Measurements from ENCODE around the gene LRRC23.
"Not testable (repeated sequence)": the region's sequence is repeated elsewhere in the genome, so short reads cannot be mapped to it uniquely, and the experiment has no call there.

DNA sequence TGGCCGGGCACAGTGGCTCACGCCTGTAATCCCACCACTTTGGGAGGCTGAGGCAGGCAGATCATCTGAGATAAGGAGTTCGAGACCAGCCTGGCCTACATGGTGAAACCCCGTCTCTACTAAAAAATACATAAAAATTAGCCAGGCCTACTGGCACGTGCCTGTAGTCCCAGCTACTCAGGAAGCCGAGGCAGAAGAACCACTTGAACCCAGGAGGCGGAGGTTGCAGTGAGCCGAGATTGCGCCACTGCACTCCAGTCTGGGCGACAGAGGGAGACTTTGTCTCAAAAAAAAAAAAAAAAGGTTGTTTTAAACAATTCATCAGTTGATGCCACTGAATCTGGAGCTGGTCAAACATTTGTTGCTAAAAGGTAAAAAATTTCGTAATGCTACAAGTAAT is 24.8 kb upstream of the LRRC23 start:
- TF ChIP-seq, protein P1, sequence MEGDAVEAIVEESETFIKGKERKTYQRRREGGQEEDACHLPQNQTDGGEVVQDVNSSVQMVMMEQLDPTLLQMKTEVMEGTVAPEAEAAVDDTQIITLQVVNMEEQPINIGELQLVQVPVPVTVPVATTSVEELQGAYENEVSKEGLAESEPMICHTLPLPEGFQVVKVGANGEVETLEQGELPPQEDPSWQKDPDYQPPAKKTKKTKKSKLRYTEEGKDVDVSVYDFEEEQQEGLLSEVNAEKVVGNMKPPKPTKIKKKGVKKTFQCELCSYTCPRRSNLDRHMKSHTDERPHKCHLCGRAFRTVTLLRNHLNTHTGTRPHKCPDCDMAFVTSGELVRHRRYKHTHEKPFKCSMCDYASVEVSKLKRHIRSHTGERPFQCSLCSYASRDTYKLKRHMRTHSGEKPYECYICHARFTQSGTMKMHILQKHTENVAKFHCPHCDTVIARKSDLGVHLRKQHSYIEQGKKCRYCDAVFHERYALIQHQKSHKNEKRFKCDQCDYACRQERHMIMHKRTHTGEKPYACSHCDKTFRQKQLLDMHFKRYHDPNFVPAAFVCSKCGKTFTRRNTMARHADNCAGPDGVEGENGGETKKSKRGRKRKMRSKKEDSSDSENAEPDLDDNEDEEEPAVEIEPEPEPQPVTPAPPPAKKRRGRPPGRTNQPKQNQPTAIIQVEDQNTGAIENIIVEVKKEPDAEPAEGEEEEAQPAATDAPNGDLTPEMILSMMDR (IDR thresholded peaks at IDR 0.05), result not testable (repeated sequence)
- not testable (repeated sequence) for TF ChIP-seq NFIC (IDR thresholded peaks at IDR 0.05; ENCODE audit: borderline replicate concordance); TCF12 (IDR thresholded peaks at IDR 0.05); EP300 (IDR thresholded peaks at IDR 0.05; ENCODE audit: borderline replicate concordance in 1 of 2, low read depth in 1 of 2, low read length in 1 of 2)
- TF ChIP-seq, protein P2, sequence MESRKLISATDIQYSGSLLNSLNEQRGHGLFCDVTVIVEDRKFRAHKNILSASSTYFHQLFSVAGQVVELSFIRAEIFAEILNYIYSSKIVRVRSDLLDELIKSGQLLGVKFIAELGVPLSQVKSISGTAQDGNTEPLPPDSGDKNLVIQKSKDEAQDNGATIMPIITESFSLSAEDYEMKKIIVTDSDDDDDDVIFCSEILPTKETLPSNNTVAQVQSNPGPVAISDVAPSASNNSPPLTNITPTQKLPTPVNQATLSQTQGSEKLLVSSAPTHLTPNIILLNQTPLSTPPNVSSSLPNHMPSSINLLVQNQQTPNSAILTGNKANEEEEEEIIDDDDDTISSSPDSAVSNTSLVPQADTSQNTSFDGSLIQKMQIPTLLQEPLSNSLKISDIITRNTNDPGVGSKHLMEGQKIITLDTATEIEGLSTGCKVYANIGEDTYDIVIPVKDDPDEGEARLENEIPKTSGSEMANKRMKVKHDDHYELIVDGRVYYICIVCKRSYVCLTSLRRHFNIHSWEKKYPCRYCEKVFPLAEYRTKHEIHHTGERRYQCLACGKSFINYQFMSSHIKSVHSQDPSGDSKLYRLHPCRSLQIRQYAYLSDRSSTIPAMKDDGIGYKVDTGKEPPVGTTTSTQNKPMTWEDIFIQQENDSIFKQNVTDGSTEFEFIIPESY (IDR thresholded peaks at IDR 0.05; ENCODE audit: borderline replicate concordance, low read depth), result not testable (repeated sequence)
